Measurements from ENCODE around the gene SYNE4. TPM values are rescaled to one million over a fixed set of nuclear protein-coding genes. Genes with fewer than 3 reads are reported as not detected.

Gene SYNE4
- total RNA-seq, 1 donor, result not detected

GRCh38 chr19:35995048-35995993 is 13.3 kb downstream of the SYNE4 start, which contains the start of gene SDHAF1:
Gene SDHAF1 (plus strand): TSS chr19:35995188. CDS start chr19:35995275, 87 bp downstream.
- peak; percentile 94 for DNase-seq (ENCODE audit: low read depth)
- TF ChIP-seq, protein P1, sequence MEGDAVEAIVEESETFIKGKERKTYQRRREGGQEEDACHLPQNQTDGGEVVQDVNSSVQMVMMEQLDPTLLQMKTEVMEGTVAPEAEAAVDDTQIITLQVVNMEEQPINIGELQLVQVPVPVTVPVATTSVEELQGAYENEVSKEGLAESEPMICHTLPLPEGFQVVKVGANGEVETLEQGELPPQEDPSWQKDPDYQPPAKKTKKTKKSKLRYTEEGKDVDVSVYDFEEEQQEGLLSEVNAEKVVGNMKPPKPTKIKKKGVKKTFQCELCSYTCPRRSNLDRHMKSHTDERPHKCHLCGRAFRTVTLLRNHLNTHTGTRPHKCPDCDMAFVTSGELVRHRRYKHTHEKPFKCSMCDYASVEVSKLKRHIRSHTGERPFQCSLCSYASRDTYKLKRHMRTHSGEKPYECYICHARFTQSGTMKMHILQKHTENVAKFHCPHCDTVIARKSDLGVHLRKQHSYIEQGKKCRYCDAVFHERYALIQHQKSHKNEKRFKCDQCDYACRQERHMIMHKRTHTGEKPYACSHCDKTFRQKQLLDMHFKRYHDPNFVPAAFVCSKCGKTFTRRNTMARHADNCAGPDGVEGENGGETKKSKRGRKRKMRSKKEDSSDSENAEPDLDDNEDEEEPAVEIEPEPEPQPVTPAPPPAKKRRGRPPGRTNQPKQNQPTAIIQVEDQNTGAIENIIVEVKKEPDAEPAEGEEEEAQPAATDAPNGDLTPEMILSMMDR (IDR thresholded peaks at IDR 0.05; ENCODE audit: insufficient read depth, low read depth, low read length), result no peak

GRCh38 chr19:35993923-35994598 is 14.6 kb downstream of the SYNE4 start:
- peak overlapping the region; percentile 61 for H3K4me3 ChIP-seq (ENCODE audit: low read depth, low read length)
- TF ChIP-seq, protein P1 (IDR thresholded peaks at IDR 0.05; ENCODE audit: insufficient read depth, low read depth, low read length), result peak; percentile 3
- DNase-seq (ENCODE audit: low read depth), result no peak

More at GRCh38 chr19:35995048-35995993, 13.3 kb downstream of the SYNE4 start, which contains the start of gene SDHAF1:
- peak within 1 kb of the TSS; percentile 61 for H3K4me3 ChIP-seq (ENCODE audit: low read depth, low read length)

GRCh38 chr19:35992907-35993765 is 15.5 kb downstream of the SYNE4 start:
- no peak for DNase-seq (ENCODE audit: low read depth)
- TF ChIP-seq, protein P1 (IDR thresholded peaks at IDR 0.05; ENCODE audit: insufficient read depth, low read depth, low read length), result no peak
- H3K4me3 ChIP-seq (ENCODE audit: low read depth, low read length), result no peak overlapping the region

- DNase-seq (ENCODE audit: low read depth), result peak; percentile 29
- TF ChIP-seq, protein P1 (IDR thresholded peaks at IDR 0.05; ENCODE audit: insufficient read depth, low read depth, low read length), result no peak
- H3K4me3 ChIP-seq (ENCODE audit: low read depth, low read length), result no peak overlapping the region
Measured at GRCh38 chr19:35991731-35992450, 16.7 kb downstream of the SYNE4 start.

DNA sequence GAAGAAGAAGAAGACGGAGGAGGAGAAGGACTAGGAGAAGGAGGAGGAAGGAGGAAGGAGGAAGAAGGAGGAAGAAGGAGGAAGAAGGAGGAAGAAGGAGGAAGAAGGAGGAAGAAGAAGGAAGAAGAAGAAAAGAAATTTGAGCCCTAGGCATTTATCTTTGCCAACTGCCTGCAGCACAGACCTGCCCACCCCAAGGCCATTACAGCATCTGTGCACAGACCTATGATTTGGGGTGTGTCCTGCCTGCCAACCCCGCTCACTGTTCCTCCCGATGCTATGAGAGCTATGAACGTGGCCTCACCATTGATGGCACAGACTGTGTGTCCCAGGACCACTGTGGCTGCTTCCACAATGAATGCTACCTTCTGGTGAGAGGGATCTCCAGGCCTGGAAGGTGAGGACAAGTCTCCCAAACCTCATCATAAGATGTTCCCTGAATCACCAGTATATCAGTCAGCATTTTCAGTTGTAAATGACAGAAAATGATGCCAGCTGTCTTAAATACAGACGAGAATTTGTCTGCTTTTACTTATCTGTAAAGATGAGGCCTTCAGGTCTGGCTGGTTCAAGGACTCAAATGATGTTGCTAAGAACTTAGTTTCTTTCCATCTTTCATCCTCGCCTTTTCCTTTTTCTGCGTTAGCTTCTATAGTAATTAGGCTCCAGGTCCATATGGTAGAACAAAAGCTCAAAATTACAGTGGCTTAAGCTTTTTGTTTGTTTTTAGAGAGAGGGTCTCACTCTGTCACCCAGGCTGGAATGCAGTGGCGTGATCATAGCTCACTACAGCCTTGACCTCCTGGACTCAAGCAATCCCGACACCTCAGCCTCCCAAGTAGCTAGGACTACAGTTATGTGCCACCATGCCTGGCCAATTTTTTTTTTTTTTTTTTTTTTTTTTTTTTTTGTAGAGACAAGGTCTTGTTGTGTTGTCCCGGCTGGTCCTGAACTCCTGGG is 17.6 kb downstream of the SYNE4 start:
- TF ChIP-seq, protein P1 (IDR thresholded peaks at IDR 0.05; ENCODE audit: insufficient read depth, low read depth, low read length), result no peak
- DNase-seq (ENCODE audit: low read depth), result no peak

More for the DNA sequence above, 17.6 kb downstream of the SYNE4 start:
- H3K4me3 ChIP-seq (ENCODE audit: low read depth, low read length), result no peak overlapping the region

All from fibroblast of villous mesenchyme (primary cell).